Colonic mucosa (tissue), 4 donors: Measurements from ENCODE around the gene AXDND1. TPM values are rescaled to one million over a fixed set of nuclear protein-coding genes. Genes with fewer than 3 reads are reported as not detected.
"Not testable (repeated sequence)": the region's sequence is repeated elsewhere in the genome, so short reads cannot be mapped to it uniquely, and the experiment has no call there.

Experiments used
- DNase-seq: peaks from one replicate; pipeline ENCODE4 v3.0.0-alpha.2; 2020
- H3K27ac ChIP-seq: fragments of 200-600 bp; one replicate; pipeline ENCODE4 v1.8.0; 2021
- H3K27me3 ChIP-seq: fragments of 200-600 bp; one replicate; pipeline ENCODE4 v1.8.0; 2021
- H3K36me3 ChIP-seq: fragments of 200-600 bp; one replicate; pipeline ENCODE4 v1.8.0; 2021
- H3K4me1 ChIP-seq: fragments of 200-600 bp; one replicate; pipeline ENCODE4 v1.8.0; 2021; ENCODE audit warnings: mild to moderate bottlenecking
- H3K4me3 ChIP-seq: fragments of 200-600 bp; one replicate; pipeline ENCODE4 v1.8.0; 2021
- H3K9ac ChIP-seq, 2 donors: one replicate each; pipeline ENCODE4 v1.7.0; 2013; ENCODE audit warnings: control low read depth in 2 of 2, low read depth in 2 of 2, low read length in 2 of 2
- H3K9me3 ChIP-seq: fragments of 200-600 bp; one replicate; pipeline ENCODE4 v1.8.0; 2021
- CTCF ChIP-seq: fragments of 200-600 bp; IDR thresholded peaks from one replicate; pipeline ENCODE4 v1.8.0; 2022; ENCODE audit warnings: antibody characterized with exemption, mild to moderate bottlenecking
- intact Hi-C: fragments of 100-400 bp; cut with DNase I; formaldehyde crosslinking; loops from one replicate; pipeline ENCODE4 v1.14.1; 2022
- total RNA-seq, 2 donors: library from RNA; stranded (reverse); fragmentation: NEBNext Ultra II Directional in 1 of 2; extraction: Animal tissue kit (Norgen Biotek cat#: 25700) in 1 of 2; gene quantifications; one replicate each; pipeline ENCODE4 v1.2.1, GENCODE V29; 2021
- donor health status: healthy.
- donor health status: DM: no; HTN: no; CAD: no.
- donor health status: DM: no; HTN: no; CAD: no.

Gene AXDND1
- total RNA-seq, 2 donors from 2014 or later: 2.8 to 7.9 TPM

- H3K36me3 ChIP-seq: no peaks in the 10 kb centered on the region
- no peak overlapping the region for H3K27ac ChIP-seq
- H3K27me3 ChIP-seq: no peaks in the 10 kb centered on the region
- no peaks in the 10 kb centered on the region for H3K4me1 ChIP-seq
- no peak overlapping the region for H3K9ac ChIP-seq
- no peak for DNase-seq
- H3K4me3 ChIP-seq: no peak overlapping the region
- TF ChIP-seq CTCF: no peak
- H3K9me3 ChIP-seq: no peaks in the 10 kb centered on the region
- intact Hi-C loops: no loop called here
Measured at GRCh38 chr1:179342740-179343404, 22.9 kb upstream of the AXDND1 start.

GRCh38 chr1:179351281-179351680, 14.5 kb upstream of the AXDND1 start:
- DNase-seq: no peak
- TF ChIP-seq CTCF: no peak
- no peaks in the 10 kb centered on the region for H3K27me3 ChIP-seq
- no peaks in the 10 kb centered on the region for H3K9me3 ChIP-seq
- no peak overlapping the region for H3K4me3 ChIP-seq
- H3K36me3 ChIP-seq: no peaks in the 10 kb centered on the region
- no peaks in the 10 kb centered on the region for H3K4me1 ChIP-seq
- H3K9ac ChIP-seq: no peak overlapping the region
- no peak overlapping the region for H3K27ac ChIP-seq
- intact Hi-C loops: no loop called here

- no peak for DNase-seq
- H3K9ac ChIP-seq: no peak overlapping the region
Measured at GRCh38 chr1:179352236-179352635, 13.5 kb upstream of the AXDND1 start.

GRCh38 chr1:179353546-179353945, 12.2 kb upstream of the AXDND1 start:
- Histone ChIP-seq H3K27me3 (no peaks in the 10 kb centered on the region), H3K9me3 (no peaks in the 10 kb centered on the region), H3K27ac (no peak overlapping the region), H3K4me1 (no peaks in the 10 kb centered on the region), H3K9ac (no peak overlapping the region), H3K4me3 (no peak overlapping the region), H3K36me3 (no peaks in the 10 kb centered on the region)
- TF ChIP-seq CTCF: no peak
- intact Hi-C loops: no loop called here
- no peak for DNase-seq

More at GRCh38 chr1:179352236-179352635, 13.5 kb upstream of the AXDND1 start:
- H3K27me3 ChIP-seq: no peaks in the 10 kb centered on the region
- no peak overlapping the region for H3K27ac ChIP-seq
- no peak overlapping the region for H3K4me3 ChIP-seq
- TF ChIP-seq CTCF: no peak
- no peaks in the 10 kb centered on the region for H3K9me3 ChIP-seq
- no peaks in the 10 kb centered on the region for H3K36me3 ChIP-seq
- intact Hi-C loops: no loop called here
- no peaks in the 10 kb centered on the region for H3K4me1 ChIP-seq

GRCh38 chr1:179361631-179362030, 4.1 kb upstream of the AXDND1 start:
- H3K4me3 ChIP-seq, H3K36me3 ChIP-seq, DNase-seq, H3K27me3 ChIP-seq, H3K4me1 ChIP-seq, H3K27ac ChIP-seq, H3K9ac ChIP-seq, H3K9me3 ChIP-seq, intact Hi-C loops: not testable (repeated sequence)

GRCh38 chr1:179366093-179366800, 476 bp downstream of the AXDND1 start:
- no peak for TF ChIP-seq CTCF
- no peaks in the 10 kb centered on the region for H3K27me3 ChIP-seq

More at GRCh38 chr1:179366093-179366800, 476 bp downstream of the AXDND1 start:
- DNase-seq: no peak
- Histone ChIP-seq H3K4me1 (no peaks in the 10 kb centered on the region), H3K27ac (peak overlapping the region; percentile 93), H3K36me3 (no peaks in the 10 kb centered on the region), H3K9ac (peak overlapping the region; percentile 82 to 95), H3K4me3 (peak overlapping the region; percentile 89), H3K9me3 (no peaks in the 10 kb centered on the region)
- intact Hi-C loops: loop anchor here (5.0 kb wide), 1 partner anchor 289 kb away; no protein-coding TSS in a partner anchor
